Measurements from ENCODE around the gene ME1.

DNA sequence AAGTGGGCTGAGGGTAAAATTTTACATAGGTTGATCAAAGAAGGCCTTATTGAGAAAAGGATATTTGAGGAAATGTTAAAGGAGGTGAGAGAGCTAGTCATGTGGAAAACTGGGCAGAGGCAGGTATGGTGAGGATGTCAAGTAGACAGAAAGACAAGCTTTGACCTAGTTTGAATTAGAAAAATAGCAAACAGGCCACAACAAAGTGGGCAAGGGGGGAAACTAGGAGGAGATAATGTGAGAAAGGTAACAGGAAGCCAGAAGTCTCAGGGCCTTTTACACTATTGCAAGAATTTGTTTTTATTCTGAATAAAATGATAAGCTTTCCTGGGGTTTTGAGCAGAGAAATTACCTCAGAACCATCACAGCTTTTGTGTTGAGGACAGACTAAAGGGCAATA lies 122.0 kb downstream of the ME1 start:
- TF ChIP-seq POLR2A (IDR thresholded peaks at IDR 0.05) = no peak
- TF ChIP-seq, protein P1, sequence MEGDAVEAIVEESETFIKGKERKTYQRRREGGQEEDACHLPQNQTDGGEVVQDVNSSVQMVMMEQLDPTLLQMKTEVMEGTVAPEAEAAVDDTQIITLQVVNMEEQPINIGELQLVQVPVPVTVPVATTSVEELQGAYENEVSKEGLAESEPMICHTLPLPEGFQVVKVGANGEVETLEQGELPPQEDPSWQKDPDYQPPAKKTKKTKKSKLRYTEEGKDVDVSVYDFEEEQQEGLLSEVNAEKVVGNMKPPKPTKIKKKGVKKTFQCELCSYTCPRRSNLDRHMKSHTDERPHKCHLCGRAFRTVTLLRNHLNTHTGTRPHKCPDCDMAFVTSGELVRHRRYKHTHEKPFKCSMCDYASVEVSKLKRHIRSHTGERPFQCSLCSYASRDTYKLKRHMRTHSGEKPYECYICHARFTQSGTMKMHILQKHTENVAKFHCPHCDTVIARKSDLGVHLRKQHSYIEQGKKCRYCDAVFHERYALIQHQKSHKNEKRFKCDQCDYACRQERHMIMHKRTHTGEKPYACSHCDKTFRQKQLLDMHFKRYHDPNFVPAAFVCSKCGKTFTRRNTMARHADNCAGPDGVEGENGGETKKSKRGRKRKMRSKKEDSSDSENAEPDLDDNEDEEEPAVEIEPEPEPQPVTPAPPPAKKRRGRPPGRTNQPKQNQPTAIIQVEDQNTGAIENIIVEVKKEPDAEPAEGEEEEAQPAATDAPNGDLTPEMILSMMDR (IDR thresholded peaks at IDR 0.05) = no peak
